Fibroblast of the conjunctiva (primary cell): ENCODE data around the gene LILRB1.
"Not testable (repeated sequence)": the region's sequence is repeated elsewhere in the genome, so short reads cannot be mapped to it uniquely, and the experiment has no call there.

Source experiments
- DNase-seq: peaks from one replicate; pipeline ENCODE4 v3.0.0-alpha.2; 2010; ENCODE audit warnings: low read depth

LILRB1 gene

DNA sequence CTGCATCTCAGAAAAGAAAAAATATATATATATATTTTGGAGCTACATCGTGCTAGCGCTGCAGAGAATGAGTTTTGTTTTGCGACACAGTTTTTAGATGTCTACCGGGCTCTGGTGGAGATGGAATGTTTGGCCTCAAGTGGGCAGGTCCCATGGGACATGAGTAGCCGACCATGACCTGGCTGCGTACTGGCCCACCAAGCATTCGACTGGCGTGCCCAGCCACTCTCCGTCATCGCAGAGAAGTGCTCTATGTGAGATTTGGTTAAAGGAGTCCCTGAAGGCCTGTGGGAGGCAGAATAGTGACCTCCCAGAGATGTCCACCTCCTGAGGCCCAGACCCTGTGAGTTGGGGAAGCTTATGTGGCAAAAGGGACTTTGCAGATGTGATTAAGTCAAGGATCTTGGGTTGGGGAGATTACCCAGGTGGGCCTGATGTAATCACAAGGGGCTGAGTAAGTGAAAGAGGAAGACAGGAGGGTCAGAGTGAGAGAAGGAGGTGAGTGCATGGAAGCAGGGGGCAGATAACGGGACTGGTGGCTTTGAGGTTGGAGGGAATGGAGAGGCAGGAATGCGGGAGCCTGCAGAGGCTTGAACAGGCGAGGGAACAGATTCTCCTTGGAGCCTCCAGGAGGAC is 31.7 kb downstream of the LILRB1 start:
- no peak for DNase-seq

DNA sequence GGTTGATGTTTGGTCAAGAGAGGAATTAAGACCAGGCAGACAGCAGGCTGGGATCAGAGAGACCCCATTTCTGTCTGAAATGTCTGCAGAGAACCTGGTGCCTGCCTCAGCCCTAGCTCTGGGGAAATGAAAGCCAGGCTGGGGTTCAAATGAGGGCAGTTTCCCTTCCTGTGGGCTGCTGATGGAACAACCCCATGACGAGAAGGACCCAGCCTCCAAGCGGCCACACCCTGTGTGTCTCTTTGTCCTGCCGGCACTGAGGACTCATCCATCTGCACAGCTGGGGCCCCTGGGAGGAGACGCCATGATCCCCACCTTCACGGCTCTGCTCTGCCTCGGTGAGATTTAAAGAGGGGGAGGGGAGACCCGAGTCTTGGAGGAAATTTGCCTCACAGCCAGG is 32.4 kb downstream of the LILRB1 start, which contains the start of gene LILRB4:
Gene LILRB4 (plus strand): TSS at position 256 of the 400 bp plus-strand sequence. CDS start 49 bp downstream, at position 305.
- DNase-seq, result no peak

DNA sequence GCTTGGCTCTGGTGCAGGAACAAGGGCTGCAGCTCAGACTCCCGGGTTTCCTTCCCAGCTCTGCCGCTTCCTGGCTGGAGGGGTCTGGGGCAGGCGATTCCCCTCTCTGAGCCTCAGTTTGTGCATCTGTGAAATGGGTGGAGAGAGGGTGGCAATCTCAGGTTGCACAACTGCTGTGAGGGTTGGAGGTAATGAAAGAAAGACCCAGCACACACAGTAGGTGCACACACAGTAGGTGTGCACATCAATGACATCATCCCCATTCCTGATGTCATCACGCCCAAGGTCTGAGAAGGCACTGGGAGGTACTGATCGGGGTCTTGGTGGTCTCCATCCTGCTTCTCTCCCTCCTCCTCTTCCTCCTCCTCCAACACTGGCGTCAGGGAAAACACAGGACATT is 35.2 kb downstream of the LILRB1 start:
- DNase-seq, result no peak

DNA sequence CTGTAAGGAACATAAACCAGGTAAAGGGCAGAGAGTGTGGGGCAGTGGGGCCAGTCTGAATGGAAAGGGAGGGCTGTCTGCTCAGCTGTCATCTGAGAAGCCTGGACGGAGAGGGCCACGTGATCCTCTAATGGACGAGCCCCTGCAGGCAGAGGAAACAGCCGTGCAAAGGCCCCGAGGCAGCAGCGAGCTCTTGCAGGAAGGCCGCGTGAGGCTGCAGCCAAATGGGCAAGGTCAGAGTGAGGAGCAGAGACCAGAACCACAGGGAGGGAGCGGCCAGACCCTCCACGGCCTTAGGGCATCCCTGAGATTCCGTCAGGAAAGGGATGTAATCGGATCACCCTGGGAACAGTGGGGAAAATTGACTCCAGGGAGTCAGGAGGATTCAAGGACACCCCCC is 36.9 kb downstream of the LILRB1 start:
- DNase-seq, result no peak

DNA sequence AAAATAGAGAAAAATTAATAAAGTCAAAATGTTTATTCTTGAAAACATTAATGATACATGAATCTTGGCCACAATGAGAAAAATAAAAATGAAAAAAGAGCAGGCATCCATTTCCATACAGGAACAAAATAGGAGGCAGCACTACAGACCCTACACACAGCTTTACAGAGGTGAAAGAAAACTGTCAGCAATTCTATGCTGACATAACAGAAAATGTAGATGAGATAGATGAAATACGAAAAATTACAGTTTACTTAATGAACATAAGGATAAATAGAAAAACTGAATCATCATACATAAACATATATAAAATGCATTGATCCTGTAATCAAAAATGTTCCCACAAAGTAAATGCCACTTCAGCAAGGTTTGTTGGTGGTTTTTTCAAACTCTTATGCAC is 38.1 kb downstream of the LILRB1 start:
- DNase-seq, result no peak

DNA sequence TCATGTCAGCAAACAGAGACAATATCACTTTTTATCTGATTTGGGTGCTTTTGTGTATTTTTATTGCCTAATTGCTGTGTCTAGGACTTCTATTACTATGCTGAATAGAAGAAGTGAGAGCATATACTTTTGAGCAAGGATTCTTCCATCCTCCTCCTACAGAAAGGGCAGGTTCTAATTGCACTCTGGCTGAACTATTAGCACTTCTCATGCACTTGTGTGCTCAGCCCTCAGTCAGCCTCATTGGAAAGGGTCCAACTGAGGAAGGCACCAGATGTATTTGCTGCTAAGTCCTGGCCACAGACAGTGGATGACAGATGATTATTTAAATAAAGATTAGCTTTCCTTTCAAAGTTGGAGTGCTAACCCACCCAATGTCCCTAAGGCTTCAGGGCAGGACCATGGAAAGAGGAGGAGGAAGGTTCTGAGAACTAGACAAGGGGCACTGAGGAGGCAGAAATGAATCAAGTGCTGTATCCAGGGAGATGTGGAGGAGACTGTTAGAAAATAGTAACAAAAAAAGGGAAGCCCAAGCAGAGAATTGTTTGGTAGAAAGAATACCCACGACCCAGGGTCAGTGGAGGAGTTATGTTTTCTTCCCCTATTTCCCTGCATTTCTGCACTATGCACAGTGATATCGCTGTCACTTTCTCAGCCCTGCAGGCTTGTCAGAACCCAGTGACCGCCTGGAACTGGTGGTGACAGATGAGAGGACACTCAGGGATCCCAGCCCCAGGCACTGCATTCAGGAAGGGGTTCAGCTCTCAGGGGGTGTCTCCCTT is 40.5 kb downstream of the LILRB1 start:
- no peak for DNase-seq

DNA sequence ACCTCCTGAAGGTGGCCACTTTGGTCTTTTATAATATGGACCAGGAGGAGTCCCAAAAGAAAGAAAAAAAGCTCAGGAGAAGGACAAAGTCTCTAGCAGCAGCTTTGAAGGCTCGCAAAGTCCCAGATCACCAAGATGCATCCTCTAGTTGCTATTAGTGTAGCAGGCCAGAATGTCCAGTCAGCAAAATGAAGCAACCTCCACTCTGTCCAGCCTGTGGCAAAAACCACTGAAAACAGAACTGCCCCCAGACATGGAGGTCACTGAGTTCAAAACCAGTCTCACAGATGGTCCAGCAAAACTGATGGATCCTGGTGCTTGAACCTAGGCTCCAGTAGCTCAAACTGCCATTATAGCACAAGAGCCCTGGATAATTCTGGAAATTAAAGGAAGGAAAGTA is 42.9 kb downstream of the LILRB1 start:
- no peak for DNase-seq

DNA sequence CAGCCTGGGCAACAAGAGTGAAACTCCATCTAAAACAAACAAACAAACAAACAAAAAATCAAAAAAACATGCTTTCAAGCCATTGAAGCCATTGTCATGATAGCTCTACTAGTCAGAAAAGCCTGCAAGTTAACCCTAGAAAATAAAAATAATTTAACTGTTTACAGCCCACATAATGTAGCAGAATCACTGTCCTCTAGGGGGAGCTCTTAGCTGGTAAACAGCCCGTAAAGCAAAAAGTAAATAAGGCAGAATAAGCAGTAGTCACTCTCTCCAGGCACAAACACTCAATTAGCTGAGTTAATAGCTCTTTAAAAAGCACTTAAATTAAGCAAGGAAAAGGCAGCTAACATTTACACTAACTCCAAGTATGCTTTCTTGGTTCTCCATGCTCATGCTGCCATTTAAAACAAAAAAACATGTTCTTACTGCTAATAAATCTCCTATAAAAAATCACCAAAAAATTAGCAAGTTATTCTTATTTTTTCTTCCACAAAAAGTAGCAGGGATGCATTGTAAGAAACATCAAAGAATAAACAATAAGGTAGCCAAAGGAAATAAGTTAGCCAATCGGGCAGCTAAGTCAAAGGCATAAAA is 43.8 kb downstream of the LILRB1 start:
- DNase-seq, result peak; percentile 1

DNA sequence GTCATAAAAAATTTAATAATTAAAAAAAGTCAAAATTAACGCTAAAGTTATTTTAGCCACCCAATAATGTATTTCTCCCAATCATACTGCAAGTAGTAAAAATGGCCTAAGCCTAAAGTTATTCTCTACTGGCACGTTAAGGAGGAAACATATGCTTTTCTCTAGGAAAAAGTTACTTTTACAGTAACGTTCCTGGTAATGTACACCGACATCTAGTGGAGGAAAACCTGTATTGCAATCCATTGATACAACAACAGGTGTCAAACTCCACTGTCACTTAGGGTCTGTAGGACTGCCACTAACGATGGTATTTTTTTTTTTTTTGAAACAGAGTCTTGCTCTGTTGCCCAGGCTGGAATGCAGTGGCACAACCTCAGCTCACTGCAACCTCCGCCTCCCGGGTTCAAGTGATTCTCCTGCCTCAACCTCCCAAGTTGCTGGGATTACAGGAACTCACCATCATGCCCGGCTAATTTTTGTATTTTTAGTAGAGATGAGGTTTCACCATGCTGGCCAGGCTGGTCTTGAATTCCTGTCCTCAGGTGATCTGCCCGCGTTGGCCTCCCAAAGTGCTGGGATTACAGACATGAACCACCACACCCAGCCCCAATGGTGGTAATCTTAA is 46.0 kb downstream of the LILRB1 start:
- DNase-seq, result peak; percentile 10

DNA sequence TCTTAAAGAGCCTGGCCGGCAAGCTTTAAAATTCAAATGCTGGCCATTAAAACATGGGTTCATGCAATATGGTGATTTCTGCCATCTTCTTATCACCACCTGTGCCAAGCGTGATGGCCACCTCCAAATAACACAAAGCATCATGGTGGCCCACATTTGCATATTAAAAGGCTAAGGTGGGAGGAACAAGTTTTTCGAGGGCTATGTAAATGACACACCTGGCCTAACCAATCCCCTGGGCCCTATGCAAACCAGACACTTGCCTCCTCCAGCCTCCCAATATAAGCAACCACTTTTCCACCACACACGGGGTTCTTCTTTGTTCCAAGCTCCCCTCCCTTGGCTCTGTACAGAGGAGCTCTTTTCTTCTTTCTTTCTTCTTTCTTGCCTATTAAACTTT is 46.9 kb downstream of the LILRB1 start:
- no peak for DNase-seq

DNA sequence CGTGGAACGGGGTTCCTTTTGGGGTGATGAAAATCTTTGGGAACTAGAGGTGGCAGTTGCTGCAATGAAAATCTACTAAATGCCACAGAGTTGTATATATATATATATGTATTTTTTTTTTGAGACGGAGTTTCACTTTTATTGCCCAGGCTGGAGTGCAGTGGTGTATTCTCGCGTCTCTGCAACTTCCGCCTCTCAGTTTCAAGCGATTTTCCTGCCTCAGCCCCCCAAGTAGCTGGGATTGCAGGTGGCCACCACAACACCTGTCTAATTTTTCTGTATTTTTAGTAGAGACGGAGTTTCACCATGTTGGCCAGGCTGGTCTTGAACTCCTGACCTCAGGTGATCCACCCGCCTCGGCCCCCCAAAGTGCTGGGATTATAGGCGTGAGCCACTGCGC is 51.3 kb downstream of the LILRB1 start:
- not testable (repeated sequence) for DNase-seq

DNA sequence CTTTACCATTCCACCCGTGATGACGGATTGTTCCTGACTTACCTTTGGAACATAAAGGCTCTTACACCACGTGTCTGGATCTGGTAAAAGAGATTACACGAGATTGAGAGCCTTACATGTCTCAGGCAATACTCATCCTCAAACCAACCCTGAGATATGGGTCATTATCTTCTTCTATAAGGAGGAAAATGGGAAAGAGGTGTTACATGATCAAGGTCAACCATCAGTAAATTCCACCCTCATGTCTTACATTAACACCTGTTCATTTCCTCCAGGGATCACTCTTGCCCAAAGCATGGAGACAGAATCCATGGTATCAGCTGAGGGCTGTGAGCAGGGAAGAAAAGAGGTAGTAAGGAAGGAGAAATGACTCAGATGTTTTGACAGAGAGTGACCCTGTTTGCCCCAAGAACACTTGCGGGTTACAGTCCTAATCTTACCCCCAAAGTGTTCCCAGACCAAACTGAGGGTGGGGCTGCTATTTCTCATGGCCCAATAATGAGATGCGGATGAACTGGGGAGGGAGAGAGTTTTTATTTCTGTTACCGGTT is 52.1 kb downstream of the LILRB1 start:
- no peak for DNase-seq

DNA sequence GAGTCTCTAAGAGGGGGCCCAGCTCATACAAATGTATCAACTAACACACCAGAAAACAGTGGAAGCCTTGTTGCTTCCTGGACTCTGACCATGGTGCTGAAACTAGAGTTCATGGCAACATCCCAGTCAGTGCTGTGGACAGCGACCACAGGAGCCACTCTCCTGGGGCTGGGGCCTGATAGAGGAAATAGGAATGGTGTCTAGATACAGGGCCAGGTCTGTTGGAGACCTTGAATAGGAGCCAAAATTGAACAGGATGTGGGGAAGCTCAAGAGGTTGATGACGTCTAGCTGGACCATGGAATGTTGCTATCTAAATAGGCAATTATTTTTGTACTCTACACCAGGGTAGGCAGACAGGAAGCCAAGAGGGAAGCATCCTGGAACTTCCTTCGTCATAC is 54.2 kb downstream of the LILRB1 start:
- DNase-seq, result no peak
